Left lung (tissue), 10 donors: Measurements from ENCODE around the gene IL3RA. TPM values are rescaled to one million over a fixed set of nuclear protein-coding genes. Genes with fewer than 3 reads are reported as not detected.

Experiments used
- ATAC-seq: fragments of 200-7000 bp; cut with Tn5 transposase; one replicate; pipeline ENCODE4 v1.9.1; 2020; ENCODE audit warnings: moderate library complexity
- DNase-seq, 4 donors: peaks; one replicate each; pipeline ENCODE4 v3.0.0-alpha.2; 2013 to 2020
- H3K27ac ChIP-seq, 2 donors: fragments of 200-600 bp; sonication (generic) in 1 of 2; one replicate each; pipeline versions ENCODE4 v1.5.0 to v1.8.0; 2020 to 2021
- H3K27me3 ChIP-seq, 2 donors: fragments of 200-600 bp; sonication (generic) in 1 of 2; one replicate each; pipeline versions ENCODE4 v1.5.0 to v1.8.0; 2020 to 2021
- H3K36me3 ChIP-seq, 2 donors: fragments of 200-600 bp; sonication (generic) in 1 of 2; one replicate each; pipeline versions ENCODE4 v1.5.0 to v1.8.0; 2020 to 2021
- H3K4me1 ChIP-seq, 2 donors: fragments of 200-600 bp; one replicate each; pipeline ENCODE4 v1.8.0; 2021
- H3K4me3 ChIP-seq, 2 donors: fragments of 200-600 bp; sonication (generic) in 1 of 2; one replicate each; pipeline versions ENCODE4 v1.5.0 to v1.8.0; 2020 to 2021; ENCODE audit warnings: mild to moderate bottlenecking in 1 of 2
- H3K9me3 ChIP-seq, 2 donors: fragments of 200-600 bp; sonication (generic) in 1 of 2; one replicate each; pipeline versions ENCODE4 v1.5.0 to v1.8.0; 2020 to 2021
- intact Hi-C, 2 donors: fragments of 100-400 bp; cut with DNase I; formaldehyde crosslinking; loops; one replicate each; pipeline versions ENCODE4 v1.11.2 to v1.14.2; 2022
- microRNA-seq, 2 donors: library from miRNA; unstranded; fragments of <30 nt; microRNA quantifications; one replicate each; pipeline ENCODE4, GENCODE V29; 2019
- polyA plus RNA-seq, 6 donors: library from polyadenylated mRNA; unstranded; fragments of 120-200 nt; gene quantifications; one replicate each; pipeline ENCODE4 v1.2.1, GENCODE V29; 2013; ENCODE audit not compliant: insufficient read length in 6 of 6
- total RNA-seq, 2 donors: library from RNA; stranded (reverse); fragmentation: NEBNext Ultra II Directional; extraction: Animal tissue kit (Norgen Biotek cat#: 25700); gene quantifications; one replicate each; pipeline ENCODE4 v1.2.1, GENCODE V29; 2021
- TF ChIP-seq, protein P1 (sequence below), 2 donors: fragments of 200-600 bp; sonication (generic) in 1 of 2; IDR thresholded peaks; one replicate each; pipeline versions ENCODE4 v1.5.0 to v1.8.0; 2021; ENCODE audit warnings: antibody characterized with exemption in 2 of 2
- donor health status: DM: no; HTN: yes; CAD: no.
- donor health status: DM: no; HTN: no; CAD: no.

IL3RA gene
- total and polyA plus RNA-seq, 8 donors: 13.9 to 26.6 (median 24.5) TPM

DNA sequence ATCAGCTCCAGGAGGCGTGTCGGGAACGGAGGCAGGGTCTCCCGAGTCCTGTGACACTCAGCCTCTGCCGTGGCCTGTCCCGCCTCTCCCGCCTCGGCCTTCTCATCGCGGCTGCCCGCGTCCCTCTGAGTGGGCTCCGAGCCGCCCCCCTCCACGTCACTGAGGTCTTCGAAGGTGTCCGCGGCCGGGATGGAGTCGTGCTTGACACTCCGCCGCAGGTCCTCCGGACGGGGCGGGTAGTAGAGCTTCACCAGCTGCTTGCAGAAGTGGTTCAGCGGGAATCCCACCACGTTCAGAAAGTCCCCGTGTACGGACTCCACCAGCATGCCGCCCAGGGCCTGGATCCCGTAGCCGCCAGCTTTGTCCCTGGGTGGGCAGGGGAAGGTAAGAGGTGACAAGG is 91.2 kb downstream of the IL3RA start:
- TF ChIP-seq, protein P1, sequence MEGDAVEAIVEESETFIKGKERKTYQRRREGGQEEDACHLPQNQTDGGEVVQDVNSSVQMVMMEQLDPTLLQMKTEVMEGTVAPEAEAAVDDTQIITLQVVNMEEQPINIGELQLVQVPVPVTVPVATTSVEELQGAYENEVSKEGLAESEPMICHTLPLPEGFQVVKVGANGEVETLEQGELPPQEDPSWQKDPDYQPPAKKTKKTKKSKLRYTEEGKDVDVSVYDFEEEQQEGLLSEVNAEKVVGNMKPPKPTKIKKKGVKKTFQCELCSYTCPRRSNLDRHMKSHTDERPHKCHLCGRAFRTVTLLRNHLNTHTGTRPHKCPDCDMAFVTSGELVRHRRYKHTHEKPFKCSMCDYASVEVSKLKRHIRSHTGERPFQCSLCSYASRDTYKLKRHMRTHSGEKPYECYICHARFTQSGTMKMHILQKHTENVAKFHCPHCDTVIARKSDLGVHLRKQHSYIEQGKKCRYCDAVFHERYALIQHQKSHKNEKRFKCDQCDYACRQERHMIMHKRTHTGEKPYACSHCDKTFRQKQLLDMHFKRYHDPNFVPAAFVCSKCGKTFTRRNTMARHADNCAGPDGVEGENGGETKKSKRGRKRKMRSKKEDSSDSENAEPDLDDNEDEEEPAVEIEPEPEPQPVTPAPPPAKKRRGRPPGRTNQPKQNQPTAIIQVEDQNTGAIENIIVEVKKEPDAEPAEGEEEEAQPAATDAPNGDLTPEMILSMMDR (IDR thresholded peaks at IDR 0.05): no peak
- ATAC-seq: no peak
- intact Hi-C loops: no loop called here
- H3K4me1 ChIP-seq: no peaks in the 10 kb centered on the region
- peaks cover 0 to 36% of the 10 kb centered on the region in 2 donors for H3K36me3 ChIP-seq
- no peak overlapping the region for H3K27ac ChIP-seq
- DNase-seq: peak in 1 of 4 donors; percentile 82
- H3K27me3 ChIP-seq: no peaks in the 10 kb centered on the region
- peaks cover 0 to 7% of the 10 kb centered on the region in 2 donors for H3K9me3 ChIP-seq
- H3K4me3 ChIP-seq: no peak overlapping the region

DNA sequence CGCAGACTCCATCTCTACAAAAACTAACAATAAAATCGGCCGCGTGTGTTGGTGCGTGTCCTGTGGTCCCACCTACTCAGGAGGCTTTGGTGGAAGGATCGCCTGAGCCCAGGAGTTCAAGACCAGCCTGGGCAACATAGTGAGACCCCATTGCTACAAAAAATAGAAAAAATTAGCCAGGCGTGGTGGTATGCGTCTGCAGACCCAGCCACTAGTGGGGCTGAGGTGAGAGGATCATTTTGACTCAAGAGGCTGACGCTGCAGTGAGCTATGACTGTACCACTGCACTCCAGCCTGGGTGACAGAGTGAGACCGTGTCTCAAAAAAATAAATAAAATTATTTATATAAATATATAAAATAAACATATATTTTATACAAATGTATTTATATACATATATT is 93.9 kb downstream of the IL3RA start:
- TF ChIP-seq, protein P1 (IDR thresholded peaks at IDR 0.05): no peak
- intact Hi-C loops: no loop called here
- Histone ChIP-seq H3K27me3 (no peaks in the 10 kb centered on the region), H3K4me1 (no peaks in the 10 kb centered on the region), H3K27ac (no peak overlapping the region), H3K9me3 (no peaks in the 10 kb centered on the region), H3K36me3 (peaks cover 0 to 45% of the 10 kb centered on the region in 2 donors), H3K4me3 (no peak overlapping the region)
- ATAC-seq (no peak), DNase-seq (no peak)

Small RNA genes within 50 kb of the gene (microRNA-seq; reads per million reads assigned to microRNA genes)
- gene MIR3690: 0 reads per million in 2 donors

Other genes starting within 250 kb of the IL3RA start
- under 1 TPM; 0.17 to 0.58 TPM for gene CRLF2, start 124.1 kb upstream of the IL3RA start, total RNA-seq
- under 1 TPM in 3 of 6 donors, not detected in 3; 0.08 to 0.11 (median 0.09) TPM for gene CRLF2, start 124.1 kb upstream of the IL3RA start, polyA plus RNA-seq
- gene CSF2RA, start 68.0 kb upstream of the IL3RA start, total RNA-seq: 10 to 100 TPM; 13.5 to 47.6 TPM
- gene CSF2RA, start 68.0 kb upstream of the IL3RA start, polyA plus RNA-seq: 1 to 10 TPM; 2.8 to 4.7 (median 3.5) TPM
- 100 to 1,000 TPM; 285 to 337 TPM for gene SLC25A6, start 55.3 kb downstream of the IL3RA start, total RNA-seq
- 100 to 1,000 TPM; 385 to 559 (median 425) TPM for gene SLC25A6, start 55.3 kb downstream of the IL3RA start, polyA plus RNA-seq
- 10 to 100 TPM; 18.6 to 19.6 TPM for gene ASMTL, start 116.1 kb downstream of the IL3RA start, total RNA-seq
- gene ASMTL, start 116.1 kb downstream of the IL3RA start, polyA plus RNA-seq: 10 to 100 TPM; 19.2 to 32.0 (median 28.0) TPM
- 1 to 10 TPM; 1.5 to 6.9 TPM for gene P2RY8, start 200.4 kb downstream of the IL3RA start, total RNA-seq
- under 1 TPM; 0.55 to 0.85 (median 0.60) TPM for gene P2RY8, start 200.4 kb downstream of the IL3RA start, polyA plus RNA-seq